T-cell (primary cell): Measurements from ENCODE around the gene SLC12A8. TPM values are rescaled to one million over a fixed set of nuclear protein-coding genes. Genes with fewer than 3 reads are reported as not detected.

Source experiments
- ATAC-seq, 4 experiments: fragments of 200-7000 bp in 3 of 4; fragments of 150-1000 bp in 1 of 4; cut with Tn5 transposase; replicated peaks in 1 of 4; 1 replicate in 3 of 4; 2 replicates in 1 of 4; pipeline ENCODE4 v1.10.0; 2021; ENCODE audit warnings: moderate library complexity in 3 of 4, mild to moderate bottlenecking in 2 of 4, moderate number of reproducible peaks in 1 of 4
- CTCF ChIA-PET, 2 donors: fragments of 300-600 bp; sonication (Branson Sonifier 250); formaldehyde crosslinking; loops; one replicate each; lab custom pipeline; 2022; ENCODE audit warnings: antibody characterized with exemption in 2 of 2; lab: Charles Lee
- POLR2A ChIA-PET, 2 donors: fragments of 300-600 bp; sonication (Branson Sonifier 250); formaldehyde crosslinking; loops; one replicate each; lab custom pipeline; 2022; ENCODE audit warnings: antibody characterized with exemption in 2 of 2; lab: Charles Lee
- DNase-seq, 35 experiments: peaks; one replicate each; pipeline versions ENCODE4 v3.0.0 to v3.0.0-alpha.2; 2013 to 2023
- H3K27ac ChIP-seq: one replicate; pipeline ENCODE4 v1.5.1; 2013; ENCODE audit warnings: low read length
- H3K27me3 ChIP-seq, 2 experiments: replicated peaks in 1 of 2; 1 replicate in 1 of 2; 2 replicates in 1 of 2; pipeline versions ENCODE4 v1.6.1 to v1.7.0; 2013; ENCODE audit warnings: low read length in 1 of 2, mixed read lengths in 1 of 2; ENCODE audit not compliant: control insufficient read depth in 2 of 2, insufficient read depth in 2 of 2; ENCODE audit errors: extremely low read depth in 1 of 2
- H3K36me3 ChIP-seq, 2 donors: 1 replicate in 1 of 2; 2 replicates in 1 of 2; pipeline versions ENCODE4 v1.6.1 to v1.7.0; 2013; ENCODE audit warnings: low read length in 1 of 2; ENCODE audit not compliant: control insufficient read depth in 2 of 2, insufficient read depth in 1 of 2; ENCODE audit errors: extremely low read depth in 1 of 2
- H3K4me1 ChIP-seq, 2 experiments: 1 replicate in 1 of 2; 2 replicates in 1 of 2; pipeline versions ENCODE4 v1.6.1 to v1.7.0; 2013; ENCODE audit warnings: low read length in 2 of 2, mixed read lengths in 1 of 2; ENCODE audit not compliant: insufficient read depth in 2 of 2, control insufficient read depth in 1 of 2; ENCODE audit errors: extremely low read depth in 1 of 2
- H3K4me3 ChIP-seq, 2 donors: 1 replicate in 1 of 2; 2 replicates in 1 of 2; pipeline versions ENCODE4 v1.5.1 to v1.7.0; 2013; ENCODE audit warnings: mild to moderate bottlenecking in 2 of 2, low read length in 1 of 2, moderate library complexity in 1 of 2; ENCODE audit not compliant: control insufficient read depth in 1 of 2; ENCODE audit errors: extremely low read depth in 1 of 2
- H3K9me3 ChIP-seq: 2 replicates; pipeline ENCODE4 v1.7.0; 2013
- H3K27ac Mint-ChIP-seq, 2 donors: one replicate each; pipeline ENCODE4 v1.8.0; 2020 to 2021; ENCODE audit warnings: mild to moderate bottlenecking in 2 of 2, mixed read lengths in 2 of 2
- H3K27me3 Mint-ChIP-seq, 2 donors: one replicate each; pipeline ENCODE4 v1.8.0; 2021 to 2022; ENCODE audit warnings: mixed read lengths in 2 of 2
- H3K36me3 Mint-ChIP-seq: one replicate; pipeline ENCODE4 v1.8.0; 2021; ENCODE audit warnings: mixed read lengths
- H3K4me1 Mint-ChIP-seq, 3 donors: one replicate each; pipeline ENCODE4 v1.8.0; 2020 to 2022; ENCODE audit warnings: mixed read lengths in 3 of 3, mild to moderate bottlenecking in 1 of 3
- H3K4me3 Mint-ChIP-seq, 3 donors: one replicate each; pipeline ENCODE4 v1.8.0; 2020 to 2022; ENCODE audit warnings: mild to moderate bottlenecking in 3 of 3, mixed read lengths in 3 of 3, moderate library complexity in 3 of 3
- H3K9me3 Mint-ChIP-seq, 3 donors: one replicate each; pipeline ENCODE4 v1.8.0; 2020 to 2022; ENCODE audit warnings: mixed read lengths in 3 of 3
- WGBS: methylation state at CpG from one replicate; pipeline ENCODE4 v1.1.5; 2013; ENCODE audit warnings: missing lambda C conversion rate; ENCODE audit not compliant: insufficient coverage; 5-methylcytosine and 5-hydroxymethylcytosine counted together
- total RNA-seq, 35 experiments: library from RNA in 6 of 35; stranded (reverse) in 6 of 35; fragments of 120-200 nt in 1 of 35; gene quantifications; one replicate each; pipeline versions ENCODE4 v1.2.1 to v1.2.4 and lab custom pipeline; 2013 to 2026

Gene SLC12A8
- total RNA-seq, 5 donors from 2014 or later (not counting 1 experiment from before 2014, with no cell fraction given), result 0.50 to 0.96 (median 0.60) TPM; not detected in 2

DNA sequence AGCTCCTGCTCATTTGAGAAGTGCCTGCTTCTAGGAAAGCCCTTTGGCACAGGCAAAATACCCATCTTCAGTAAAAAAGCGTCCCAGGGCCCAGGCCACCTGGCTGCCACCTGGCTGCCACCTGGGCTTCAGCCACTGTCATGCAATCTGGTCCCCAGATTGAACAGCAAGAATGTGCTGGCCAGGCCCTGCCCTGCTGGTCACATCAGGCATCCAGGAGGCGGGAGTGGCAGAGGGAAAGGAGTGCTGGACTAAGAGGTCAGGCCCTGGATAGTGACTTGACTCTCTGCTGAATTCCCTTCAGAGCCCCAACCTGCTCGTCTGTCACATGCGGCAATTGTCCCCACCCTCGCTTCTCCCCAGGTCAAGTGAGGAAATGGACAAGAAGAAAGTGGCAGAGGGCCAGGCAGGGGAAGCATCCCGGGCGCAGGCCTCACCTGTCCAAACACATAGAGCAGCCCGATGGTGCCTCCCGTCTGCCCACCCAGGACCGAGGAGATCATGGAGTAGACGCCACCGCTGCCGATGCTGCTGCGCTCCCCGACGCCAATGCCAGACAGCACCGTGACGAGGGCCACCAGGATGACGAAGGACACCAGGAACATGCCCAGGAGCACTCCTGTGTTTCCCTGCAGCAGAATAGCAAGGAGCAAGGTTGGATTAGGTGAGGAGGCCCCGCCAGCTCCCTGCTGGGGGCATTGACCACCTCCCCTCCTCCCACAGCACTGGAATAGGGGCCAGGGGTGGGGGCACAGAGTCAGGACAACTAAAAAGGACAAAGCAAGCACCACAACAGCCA, 25.5 kb downstream of the SLC12A8 start:
- Mint-ChIP-seq H3K27ac (no peak overlapping the region), H3K36me3 (no peaks in the 10 kb centered on the region), H3K4me1 (peaks cover 0 to 9% (median 3%) of the 10 kb centered on the region in 3 donors), H3K9me3 (no peaks in the 10 kb centered on the region), H3K27me3 (no peaks in the 10 kb centered on the region), H3K4me3 (no peak overlapping the region)
- ATAC-seq (no peak), DNase-seq (no peak)
- POLR2A ChIA-PET, result no interaction called here
- H3K4me3 ChIP-seq, result no peak overlapping the region
- H3K4me1 ChIP-seq, result no peaks in the 10 kb centered on the region
- H3K27ac ChIP-seq, result no peak overlapping the region
- no peaks in the 10 kb centered on the region for H3K9me3 ChIP-seq
- 93% methylated on average over 18 of the region's 20 CpGs for WGBS
- no peaks in the 10 kb centered on the region for H3K36me3 ChIP-seq
- CTCF ChIA-PET, result no interaction called here
- peaks cover 0 to 4% of the 10 kb centered on the region in 2 experiments for H3K27me3 ChIP-seq

- H3K9me3 Mint-ChIP-seq, result no peaks in the 10 kb centered on the region
- H3K4me1 Mint-ChIP-seq, result peaks cover 0 to 9% (median 3%) of the 10 kb centered on the region in 3 donors
- H3K4me1 ChIP-seq, result no peaks in the 10 kb centered on the region
- peaks cover 0 to 4% of the 10 kb centered on the region in 2 experiments for H3K27me3 ChIP-seq
- H3K27ac Mint-ChIP-seq, result no peak overlapping the region
- no peaks in the 10 kb centered on the region for H3K36me3 Mint-ChIP-seq
- POLR2A ChIA-PET, result no interaction called here
- no peaks in the 10 kb centered on the region for H3K9me3 ChIP-seq
- no peaks in the 10 kb centered on the region for H3K36me3 ChIP-seq
- no peak for DNase-seq
- no peak overlapping the region for H3K4me3 Mint-ChIP-seq
- 39% methylated on average over 8 of the region's 10 CpGs for WGBS
- H3K4me3 ChIP-seq, result no peak overlapping the region
- H3K27ac ChIP-seq, result no peak overlapping the region
- ATAC-seq, result no peak
- H3K27me3 Mint-ChIP-seq, result no peaks in the 10 kb centered on the region
- CTCF ChIA-PET, result no interaction called here
Measured at GRCh38 chr3:125186261-125186787, 26.2 kb downstream of the SLC12A8 start.

- ATAC-seq (no peak), DNase-seq (no peak)
- Histone ChIP-seq H3K4me3 (no peak overlapping the region), H3K27ac (no peak overlapping the region), H3K27me3 (peaks cover 0 to 4% of the 10 kb centered on the region in 2 experiments), H3K36me3 (no peaks in the 10 kb centered on the region), H3K4me1 (no peaks in the 10 kb centered on the region), H3K9me3 (no peaks in the 10 kb centered on the region)
- CTCF ChIA-PET, result no interaction called here
- Mint-ChIP-seq H3K4me3 (no peak overlapping the region), H3K9me3 (no peaks in the 10 kb centered on the region), H3K4me1 (peaks cover 0 to 9% (median 3%) of the 10 kb centered on the region in 3 donors), H3K27ac (no peak overlapping the region), H3K36me3 (no peaks in the 10 kb centered on the region), H3K27me3 (no peaks in the 10 kb centered on the region)
- no CpG with 5 or more reads among the region's 3 CpGs for WGBS
- POLR2A ChIA-PET, result no interaction called here
Measured at GRCh38 chr3:125185805-125186204, 26.7 kb downstream of the SLC12A8 start.

DNA sequence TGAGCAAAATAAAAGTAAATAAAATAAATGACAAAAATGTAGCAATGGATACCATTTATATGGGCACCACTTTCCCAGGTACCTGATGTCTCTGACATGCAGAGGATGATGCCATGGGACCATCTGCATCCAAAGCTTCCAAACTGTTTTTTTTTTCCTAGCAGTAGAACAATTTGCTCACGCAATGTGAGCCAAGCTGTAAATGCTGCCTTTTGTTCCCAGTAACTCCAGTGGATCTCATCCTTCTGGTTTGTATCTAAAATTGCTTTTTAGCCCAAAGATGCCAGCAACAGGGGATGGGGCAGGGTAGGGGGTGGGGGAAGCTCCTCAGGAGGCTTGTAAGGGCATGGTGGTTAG, 32.7 kb downstream of the SLC12A8 start:
- Mint-ChIP-seq H3K36me3 (no peaks in the 10 kb centered on the region), H3K4me3 (no peak overlapping the region), H3K4me1 (no peaks in the 10 kb centered on the region), H3K9me3 (no peaks in the 10 kb centered on the region), H3K27me3 (no peaks in the 10 kb centered on the region), H3K27ac (no peak overlapping the region)
- no peak overlapping the region for H3K27ac ChIP-seq
- H3K36me3 ChIP-seq, result no peaks in the 10 kb centered on the region
- H3K27me3 ChIP-seq, result no peaks in the 10 kb centered on the region
- ATAC-seq (no peak), DNase-seq (no peak)
- no peaks in the 10 kb centered on the region for H3K4me1 ChIP-seq
- H3K4me3 ChIP-seq, result no peak overlapping the region
- CTCF ChIA-PET, result no interaction called here
- POLR2A ChIA-PET, result no interaction called here
- WGBS, result 100% methylated on average over 1 of the region's 1 CpG
- no peaks in the 10 kb centered on the region for H3K9me3 ChIP-seq

DNA sequence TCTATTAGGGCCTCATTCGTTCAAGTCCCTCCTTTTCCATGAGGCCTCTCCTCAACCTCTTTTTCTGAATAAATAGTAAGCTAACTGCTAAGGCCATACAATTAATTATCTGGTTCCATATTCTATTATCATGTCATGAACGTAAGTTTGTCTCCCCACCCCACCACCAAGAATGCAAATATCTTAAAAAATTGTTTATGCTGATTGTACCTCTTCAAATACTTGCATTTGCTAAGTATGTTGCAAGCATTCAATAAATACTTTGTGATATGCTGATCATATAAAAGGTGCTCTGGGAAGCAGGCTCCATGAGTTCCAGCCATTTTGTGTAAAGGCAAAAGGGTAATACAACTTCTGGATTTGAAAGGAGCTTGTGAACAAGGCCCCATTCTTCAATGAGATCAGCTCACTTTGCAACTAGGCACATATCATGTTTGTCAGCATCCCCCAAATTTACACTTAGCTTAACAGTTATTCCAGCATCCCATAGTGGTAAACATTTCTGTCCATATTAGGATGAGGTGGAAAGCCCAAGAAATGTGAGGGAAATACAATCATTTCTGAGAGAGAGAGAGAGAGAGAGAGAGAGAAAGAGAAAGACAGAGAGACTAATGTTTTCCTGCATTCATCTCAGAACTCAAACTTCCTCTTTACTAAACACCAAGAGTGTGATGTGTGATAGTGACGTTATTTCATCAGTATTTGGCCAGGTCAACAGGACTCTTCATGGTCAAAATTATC, 33.2 kb downstream of the SLC12A8 start:
- no peak overlapping the region for H3K27ac ChIP-seq
- WGBS, result 83% methylated on average over 1 of the region's 3 CpGs
- Mint-ChIP-seq H3K27ac (no peak overlapping the region), H3K27me3 (no peaks in the 10 kb centered on the region), H3K9me3 (peaks cover 0 to 5% (median 0%) of the 10 kb centered on the region in 3 donors), H3K36me3 (no peaks in the 10 kb centered on the region), H3K4me3 (no peak overlapping the region), H3K4me1 (no peaks in the 10 kb centered on the region)
- no peaks in the 10 kb centered on the region for H3K9me3 ChIP-seq
- no peaks in the 10 kb centered on the region for H3K36me3 ChIP-seq
- H3K4me1 ChIP-seq, result no peaks in the 10 kb centered on the region
- CTCF ChIA-PET, result interaction anchor here in 1 of 2 donors (0.8 kb wide), 1 partner anchor 34 kb away, joined by 4 read pairs; no protein-coding TSS in a partner anchor
- DNase-seq (no peak), ATAC-seq (no peak)
- H3K27me3 ChIP-seq, result no peaks in the 10 kb centered on the region
- H3K4me3 ChIP-seq, result no peak overlapping the region
- POLR2A ChIA-PET, result no interaction called here

- no peaks in the 10 kb centered on the region for H3K36me3 ChIP-seq
- CTCF ChIA-PET, result no interaction called here
- H3K27ac Mint-ChIP-seq, result no peak overlapping the region
- 91% methylated on average over 12 of the region's 13 CpGs for WGBS
- H3K9me3 Mint-ChIP-seq, result peaks cover 3 to 16% (median 9%) of the 10 kb centered on the region in 3 donors
- POLR2A ChIA-PET, result no interaction called here
- no peaks in the 10 kb centered on the region for H3K9me3 ChIP-seq
- no peak overlapping the region for H3K4me3 Mint-ChIP-seq
- H3K27ac ChIP-seq, result no peak overlapping the region
- H3K27me3 ChIP-seq, result no peaks in the 10 kb centered on the region
- no peaks in the 10 kb centered on the region for H3K4me1 Mint-ChIP-seq
- DNase-seq, result no peak
- H3K4me3 ChIP-seq, result no peak overlapping the region
- ATAC-seq, result no peak
- peaks cover 6% of the 10 kb centered on the region for H3K36me3 Mint-ChIP-seq
- no peaks in the 10 kb centered on the region for H3K4me1 ChIP-seq
- no peaks in the 10 kb centered on the region for H3K27me3 Mint-ChIP-seq
Measured at GRCh38 chr3:125177746-125178145, 34.8 kb downstream of the SLC12A8 start.
